Fibroblast of skin of right biceps (primary cell): Measurements from ENCODE around the gene MAP9.
"Not testable (repeated sequence)": the region's sequence is repeated elsewhere in the genome, so short reads cannot be mapped to it uniquely, and the experiment has no call there.

ENCODE experiments used
- DNase-seq: peaks from one replicate; pipeline ENCODE4 v3.0.0-alpha.2; 2013

MAP9 gene

GRCh38 chr4:155376387-155377268, at the start of gene MAP9:
TSS of gene MAP9 (minus strand) at chr4:155376965. CDS start at chr4:155375850, 1,115 bp downstream.
- DNase-seq, result peak; percentile 97

- DNase-seq, result not testable (repeated sequence)
Measured at GRCh38 chr4:155424778-155425177, 48.0 kb upstream of the MAP9 start.

GRCh38 chr4:155423671-155424070, 46.9 kb upstream of the MAP9 start:
- no peak for DNase-seq

GRCh38 chr4:155419266-155419665, 42.5 kb upstream of the MAP9 start:
- DNase-seq, result peak; percentile 5

GRCh38 chr4:155415662-155416061, 38.9 kb upstream of the MAP9 start:
- no peak for DNase-seq

GRCh38 chr4:155413451-155413850, 36.7 kb upstream of the MAP9 start:
- DNase-seq, result no peak

- DNase-seq, result peak; percentile 33
Measured at GRCh38 chr4:155411546-155411945, 34.8 kb upstream of the MAP9 start.

- no peak for DNase-seq
Measured at GRCh38 chr4:155408796-155409195, 32.0 kb upstream of the MAP9 start.

- DNase-seq, result peak; percentile 34
Measured at GRCh38 chr4:155407480-155407879, 30.7 kb upstream of the MAP9 start.

GRCh38 chr4:155405059-155405458, 28.3 kb upstream of the MAP9 start:
- DNase-seq, result peak; percentile 6

GRCh38 chr4:155403886-155404285, 27.1 kb upstream of the MAP9 start:
- DNase-seq, result peak; percentile 59

- no peak for DNase-seq
Measured at GRCh38 chr4:155402941-155403340, 26.2 kb upstream of the MAP9 start.

- DNase-seq, result no peak
Measured at GRCh38 chr4:155400893-155401292, 24.1 kb upstream of the MAP9 start.

GRCh38 chr4:155399974-155400697, 23.4 kb upstream of the MAP9 start:
- no peak for DNase-seq

GRCh38 chr4:155392481-155393184, 15.9 kb upstream of the MAP9 start:
- peak; percentile 88 for DNase-seq

- no peak for DNase-seq
Measured at GRCh38 chr4:155391932-155392331, 15.2 kb upstream of the MAP9 start.

- DNase-seq, result no peak
Measured at GRCh38 chr4:155388162-155388561, 11.4 kb upstream of the MAP9 start.

- DNase-seq, result no peak
Measured at GRCh38 chr4:155383541-155383940, 6.8 kb upstream of the MAP9 start.

GRCh38 chr4:155377276-155377675, 511 bp upstream of the MAP9 start:
- DNase-seq, result peak; percentile 11

- DNase-seq, result peak; percentile 22
Measured at GRCh38 chr4:155371432-155372043, 5.2 kb downstream of the MAP9 start.

- no peak for DNase-seq
Measured at GRCh38 chr4:155367608-155368007, 9.2 kb downstream of the MAP9 start.

- DNase-seq, result peak; percentile 43
Measured at GRCh38 chr4:155353923-155354540, 22.7 kb downstream of the MAP9 start.
